Large intestine (tissue), 3 donors: ENCODE results near the gene SORCS2. TPM values are rescaled to one million over a fixed set of nuclear protein-coding genes. Genes with fewer than 3 reads are reported as not detected.

Source experiments
- DNase-seq, 2 donors: peaks; one replicate each; pipeline versions ENCODE4 v3.0.0 to v3.0.0-alpha.2; 2013
- H3K27ac ChIP-seq: one replicate; pipeline ENCODE4 v1.5.1; 2013; ENCODE audit warnings: low read length
- H3K27me3 ChIP-seq: 2 replicates; pipeline ENCODE4 v1.6.1; 2013; ENCODE audit warnings: low read length; ENCODE audit not compliant: control insufficient read depth, insufficient read depth
- H3K36me3 ChIP-seq: 2 replicates; pipeline ENCODE4 v1.6.1; 2013; ENCODE audit warnings: low read length; ENCODE audit not compliant: control insufficient read depth, insufficient read depth
- H3K4me1 ChIP-seq: one replicate; pipeline ENCODE4 v1.6.1; 2013; ENCODE audit warnings: low read length; ENCODE audit not compliant: control insufficient read depth, insufficient read depth
- H3K4me3 ChIP-seq: one replicate; pipeline ENCODE4 v1.5.1; 2013; ENCODE audit warnings: low read length
- H3K9me3 ChIP-seq: one replicate; pipeline ENCODE4 v1.6.1; 2013; ENCODE audit warnings: mild to moderate bottlenecking, low read depth, low read length, moderate library complexity; ENCODE audit not compliant: control insufficient read depth
- WGBS: methylation state at CpG from one replicate; pipeline ENCODE4 v1.1.5; 2013; ENCODE audit warnings: low lambda C conversion rate; ENCODE audit not compliant: insufficient coverage; 5-methylcytosine and 5-hydroxymethylcytosine counted together
- polyA plus RNA-seq: library from polyadenylated mRNA; unstranded; fragments of 120-200 nt; gene quantifications from one replicate; pipeline ENCODE4 v1.2.1, GENCODE V29; 2013

Gene SORCS2
- polyA plus RNA-seq, 1 donor, result 3.6 TPM

GRCh38 chr4:7243609-7244330 lies 51.4 kb downstream of the SORCS2 start:
- H3K9me3 ChIP-seq, result peaks cover 2% of the 10 kb centered on the region
- H3K27me3 ChIP-seq, result no peaks in the 10 kb centered on the region
- no peaks in the 10 kb centered on the region for H3K36me3 ChIP-seq
- DNase-seq, result no peak
- H3K4me3 ChIP-seq, result no peak overlapping the region
- H3K27ac ChIP-seq, result no peak overlapping the region
- WGBS, result no CpG with 5 or more reads among the region's 21 CpGs
- H3K4me1 ChIP-seq, result no peaks in the 10 kb centered on the region

- DNase-seq, result no peak
- no peaks in the 10 kb centered on the region for H3K9me3 ChIP-seq
These were observed 52.0 kb downstream of the SORCS2 start for GRCh38 chr4:7244331-7244665.

GRCh38 chr4:7244751-7245320 lies 52.5 kb downstream of the SORCS2 start:
- Histone ChIP-seq H3K27ac (no peak overlapping the region), H3K4me1 (peaks cover 3% of the 10 kb centered on the region), H3K4me3 (no peak overlapping the region), H3K27me3 (no peaks in the 10 kb centered on the region), H3K9me3 (no peaks in the 10 kb centered on the region), H3K36me3 (no peaks in the 10 kb centered on the region)
- no peak for DNase-seq
- WGBS, result no CpG with 5 or more reads among the region's 12 CpGs

More at GRCh38 chr4:7244331-7244665, 52.0 kb downstream of the SORCS2 start:
- H3K27ac ChIP-seq, result no peak overlapping the region
- H3K36me3 ChIP-seq, result no peaks in the 10 kb centered on the region
- no CpG with 5 or more reads among the region's 16 CpGs for WGBS
- no peak overlapping the region for H3K4me3 ChIP-seq
- no peaks in the 10 kb centered on the region for H3K27me3 ChIP-seq
- H3K4me1 ChIP-seq, result no peaks in the 10 kb centered on the region

DNA sequence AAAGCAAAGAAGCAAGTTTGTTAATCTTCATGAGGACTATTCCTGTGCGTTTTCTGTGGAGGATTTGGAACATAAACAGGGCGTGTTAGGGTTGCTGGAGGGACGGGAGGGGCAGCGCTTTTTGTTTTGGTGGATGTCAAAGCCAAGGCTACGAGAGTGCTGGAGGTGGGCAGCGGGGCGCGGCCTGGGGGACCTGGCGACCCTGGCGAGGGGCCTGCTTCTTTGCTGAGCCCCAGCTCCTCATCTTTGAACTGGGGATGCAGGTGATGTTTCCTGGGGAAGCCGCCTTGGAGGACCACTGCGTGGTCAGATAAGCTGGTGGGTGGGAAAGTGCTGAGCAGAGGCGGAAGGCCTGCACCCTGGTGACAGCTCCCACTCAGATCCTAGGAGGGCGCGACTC lies 55.2 kb downstream of the SORCS2 start:
- Histone ChIP-seq H3K9me3 (no peaks in the 10 kb centered on the region), H3K4me3 (no peak overlapping the region), H3K36me3 (no peaks in the 10 kb centered on the region), H3K4me1 (peaks cover 4% of the 10 kb centered on the region), H3K27me3 (no peaks in the 10 kb centered on the region), H3K27ac (no peak overlapping the region)
- no CpG with 5 or more reads among the region's 15 CpGs for WGBS
- no peak for DNase-seq

DNA sequence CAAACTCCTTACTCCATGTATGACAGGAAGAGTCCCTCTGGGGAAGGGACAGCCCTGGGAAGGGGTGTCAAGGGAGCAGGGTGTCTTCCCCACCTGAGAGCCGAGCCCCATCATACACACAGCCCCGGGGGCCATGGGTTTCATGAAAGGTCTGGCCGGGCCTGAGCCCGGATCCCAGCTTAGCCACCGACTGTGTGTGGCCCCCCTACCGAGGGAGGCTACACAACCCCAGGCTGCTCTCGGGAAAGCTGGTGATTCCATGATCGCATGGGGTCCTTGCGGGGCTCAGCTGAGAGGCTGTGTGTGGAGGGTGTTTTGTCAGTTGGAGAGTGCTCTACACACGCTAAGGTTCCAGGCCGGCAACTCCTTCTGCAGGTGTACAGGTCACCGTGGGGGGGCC lies 55.6 kb downstream of the SORCS2 start:
- WGBS, result no CpG with 5 or more reads among the region's 12 CpGs
- H3K9me3 ChIP-seq, result no peaks in the 10 kb centered on the region
- no peak overlapping the region for H3K4me3 ChIP-seq
- no peaks in the 10 kb centered on the region for H3K36me3 ChIP-seq
- no peak overlapping the region for H3K27ac ChIP-seq
- peaks cover 4% of the 10 kb centered on the region for H3K4me1 ChIP-seq
- H3K27me3 ChIP-seq, result no peaks in the 10 kb centered on the region
- no peak for DNase-seq

DNA sequence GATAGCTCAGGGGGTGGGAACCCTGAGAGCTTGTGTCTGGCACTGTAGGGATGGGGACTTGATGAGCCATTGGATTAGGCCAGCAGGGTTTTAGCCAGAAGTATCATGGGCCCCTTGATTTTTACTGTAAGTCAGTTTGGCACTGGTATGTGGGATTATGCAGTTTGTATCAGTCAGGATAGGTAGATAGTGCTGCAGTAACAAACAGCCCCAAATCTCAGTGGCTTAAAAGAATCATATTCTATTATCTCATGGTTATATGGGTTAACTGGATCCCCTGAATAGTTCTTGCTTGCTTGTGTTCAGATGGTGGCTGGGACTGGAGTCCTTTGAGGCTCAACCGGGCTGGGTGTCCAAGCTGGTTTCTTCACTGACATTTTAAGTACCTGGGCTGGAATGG lies 56.5 kb downstream of the SORCS2 start:
- Histone ChIP-seq H3K9me3 (no peaks in the 10 kb centered on the region), H3K36me3 (no peaks in the 10 kb centered on the region), H3K4me1 (peaks cover 4% of the 10 kb centered on the region), H3K27me3 (no peaks in the 10 kb centered on the region), H3K27ac (no peak overlapping the region), H3K4me3 (no peak overlapping the region)
- no peak for DNase-seq
- WGBS, result no CpG with 5 or more reads among the region's 1 CpG

DNA sequence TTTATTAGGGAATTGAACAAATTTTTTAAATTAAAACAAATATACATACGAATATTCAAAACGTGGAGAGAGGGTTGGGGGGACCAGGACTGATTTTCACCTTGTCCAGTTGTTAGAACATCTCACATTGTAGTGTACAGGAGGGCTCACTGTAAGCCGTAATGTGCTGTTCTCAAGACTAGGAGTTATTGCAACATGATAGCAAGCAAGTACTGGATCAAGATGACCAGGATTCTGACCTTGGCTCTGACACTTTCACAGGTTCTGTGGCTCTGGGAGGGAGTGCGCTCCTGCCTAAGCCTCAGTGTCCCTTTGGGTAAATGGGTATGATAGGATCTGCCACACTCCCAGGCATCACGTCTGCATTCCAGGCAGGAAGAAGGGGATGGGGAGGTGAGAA lies 59.0 kb downstream of the SORCS2 start:
- Histone ChIP-seq H3K9me3 (no peaks in the 10 kb centered on the region), H3K36me3 (no peaks in the 10 kb centered on the region), H3K27ac (no peak overlapping the region), H3K4me3 (no peak overlapping the region), H3K4me1 (peaks cover 4% of the 10 kb centered on the region), H3K27me3 (no peaks in the 10 kb centered on the region)
- no peak for DNase-seq
- no CpG with 5 or more reads among the region's 5 CpGs for WGBS

DNA sequence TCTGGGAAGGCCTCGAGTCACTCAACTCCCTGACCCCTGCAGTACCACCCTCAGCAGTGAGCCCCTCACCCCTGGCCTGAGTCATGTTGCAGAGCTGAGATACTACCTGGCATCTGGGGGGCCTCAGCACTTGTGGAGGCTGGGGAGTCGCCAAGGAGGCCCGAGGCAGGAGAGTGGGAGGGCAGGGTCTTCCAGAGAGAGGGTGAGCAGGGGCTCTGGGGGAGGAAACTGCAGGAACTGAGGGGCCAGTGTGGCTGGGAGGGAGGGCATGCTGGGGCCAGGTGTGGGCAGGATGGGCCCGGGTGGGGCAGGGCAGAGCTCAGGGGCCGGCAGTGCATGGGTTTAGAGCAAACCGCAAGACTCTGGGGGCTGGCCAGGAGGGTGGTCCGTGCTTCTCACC lies 59.7 kb downstream of the SORCS2 start:
- Histone ChIP-seq H3K4me1 (peaks cover 4% of the 10 kb centered on the region), H3K36me3 (no peaks in the 10 kb centered on the region), H3K4me3 (no peak overlapping the region), H3K27ac (no peak overlapping the region), H3K27me3 (no peaks in the 10 kb centered on the region), H3K9me3 (no peaks in the 10 kb centered on the region)
- DNase-seq, result no peak
- WGBS, result no CpG with 5 or more reads among the region's 7 CpGs

- no peak overlapping the region for H3K27ac ChIP-seq
- no peaks in the 10 kb centered on the region for H3K36me3 ChIP-seq
- H3K27me3 ChIP-seq, result no peaks in the 10 kb centered on the region
- no peaks in the 10 kb centered on the region for H3K9me3 ChIP-seq
- no peak overlapping the region for H3K4me3 ChIP-seq
- peaks cover 4% of the 10 kb centered on the region for H3K4me1 ChIP-seq
- no peak for DNase-seq
- WGBS, result 73% methylated on average over 3 of the region's 15 CpGs
These were observed 60.4 kb downstream of the SORCS2 start for GRCh38 chr4:7252510-7253340.

- Histone ChIP-seq H3K4me1 (peaks cover 4% of the 10 kb centered on the region), H3K9me3 (no peaks in the 10 kb centered on the region), H3K4me3 (no peak overlapping the region), H3K27me3 (no peaks in the 10 kb centered on the region), H3K36me3 (no peaks in the 10 kb centered on the region), H3K27ac (no peak overlapping the region)
- no peak for DNase-seq
- WGBS, result no CpG with 5 or more reads among the region's 7 CpGs
These were observed 61.0 kb downstream of the SORCS2 start for GRCh38 chr4:7253341-7253700.
